HG03045 (cell line): ENCODE results near the gene TGFA.

ENCODE experiments used
- ATAC-seq: cut with Tn5 transposase; IDR thresholded peaks from one replicate; pipeline ENCODE4 v1.9.1; 2021; ENCODE audit warnings: mild to moderate bottlenecking, moderate library complexity; ENCODE audit not compliant: unreplicated experiment

The TGFA gene

DNA sequence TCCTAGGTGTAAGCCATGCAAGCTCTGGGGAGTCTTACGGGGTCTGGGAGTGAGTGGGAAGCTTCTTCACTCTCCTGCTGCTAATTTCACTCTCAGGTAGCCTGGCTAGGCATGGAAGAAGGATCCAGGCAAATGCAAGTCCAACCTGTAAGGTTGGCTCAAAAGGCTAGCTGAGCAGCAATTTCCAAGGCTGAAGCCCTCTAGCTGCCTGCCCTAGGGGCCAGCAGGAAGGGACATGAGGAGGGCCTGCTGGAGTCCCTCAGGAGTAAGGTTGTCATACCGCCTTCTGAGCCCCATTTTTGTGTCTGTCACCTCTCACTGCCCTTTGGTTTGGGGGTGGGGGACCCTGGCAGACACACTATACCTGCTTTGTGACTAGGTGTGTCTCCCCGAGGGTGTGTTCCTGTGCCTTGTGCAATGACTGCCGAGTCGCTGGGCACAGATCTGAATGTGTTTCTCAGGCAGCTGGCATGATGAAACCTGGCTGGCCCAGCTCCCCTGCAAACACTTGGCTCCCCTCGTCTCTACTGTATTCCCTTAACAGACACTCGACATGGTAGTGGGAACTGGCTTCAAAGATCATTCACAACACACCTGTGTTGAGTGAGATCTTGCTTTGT, 127.8 kb downstream of the TGFA start:
- no peak for ATAC-seq

DNA sequence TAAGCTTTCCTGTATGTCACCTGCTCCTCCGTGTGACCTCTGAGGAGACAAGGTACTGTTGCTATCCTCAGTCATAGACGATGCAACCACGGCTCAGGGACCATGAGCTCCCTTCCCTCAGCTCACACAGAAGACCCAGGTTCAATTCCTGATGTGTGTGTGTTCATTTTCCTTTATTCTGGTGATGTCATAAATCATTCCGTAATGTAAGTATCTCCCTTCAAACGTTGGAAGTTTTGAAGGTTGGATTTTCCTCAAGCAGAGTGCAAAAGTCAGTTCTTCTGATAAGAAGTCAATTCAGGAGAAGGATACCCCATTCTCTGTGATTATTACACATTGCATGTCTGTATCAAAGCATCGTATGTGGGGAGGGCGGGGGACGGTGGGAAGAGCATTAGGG, 132.9 kb downstream of the TGFA start:
- no peak for ATAC-seq

DNA sequence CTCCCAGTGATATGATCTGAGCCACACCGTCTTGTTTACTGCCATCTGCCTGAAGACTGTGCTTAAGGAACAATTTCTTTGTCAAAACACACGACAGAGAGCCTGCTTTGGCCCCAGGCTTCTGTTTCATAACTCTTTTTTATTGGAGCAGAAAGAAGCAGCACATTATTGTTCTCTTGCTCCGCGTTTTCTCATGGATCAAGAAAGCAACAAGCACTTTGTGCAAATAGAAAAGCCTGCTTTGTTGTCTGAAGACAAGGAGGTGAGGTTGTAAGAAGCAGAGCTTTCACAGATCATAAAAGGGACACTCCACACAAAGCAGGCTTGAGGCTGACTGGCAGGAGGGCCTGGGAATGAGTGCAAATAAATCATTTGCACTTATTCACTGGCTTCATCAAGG, 133.5 kb downstream of the TGFA start:
- no peak for ATAC-seq

DNA sequence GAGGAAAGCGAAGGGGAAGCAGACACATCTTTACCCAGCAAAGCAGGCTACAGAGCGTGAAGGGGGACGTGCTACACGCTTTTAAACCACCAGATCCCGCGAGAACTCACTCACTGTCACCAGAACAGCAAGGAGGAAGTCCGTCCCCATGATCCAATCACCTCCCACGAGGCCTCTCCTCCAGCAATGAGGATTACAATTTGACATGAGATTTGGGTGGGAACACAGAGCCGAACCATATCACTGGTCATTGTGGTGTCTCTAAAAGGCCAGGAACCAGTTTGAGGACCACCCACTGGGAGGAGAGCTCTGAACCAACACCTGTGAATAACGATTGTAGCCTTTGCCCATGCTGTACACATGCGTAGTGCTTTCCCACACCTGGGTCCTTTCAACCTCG, 135.1 kb downstream of the TGFA start:
- ATAC-seq: no peak

DNA sequence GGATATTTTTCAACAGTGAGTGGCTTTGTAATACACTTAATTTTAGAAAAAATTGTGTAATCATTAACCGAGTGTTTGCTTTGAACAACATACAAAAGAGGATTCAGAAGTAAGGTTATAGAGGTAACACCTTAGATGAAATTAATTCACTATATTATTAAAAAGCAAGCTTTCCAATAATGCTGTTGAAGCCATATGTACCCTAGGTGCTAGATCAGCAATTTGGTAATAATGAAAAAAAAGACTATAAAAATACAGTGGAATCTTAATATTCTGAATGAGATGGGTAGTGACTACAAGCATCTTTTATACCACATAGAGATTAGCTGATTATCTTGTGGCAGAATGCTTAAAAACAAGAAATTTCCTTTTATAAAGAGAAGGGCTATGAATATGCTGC, 136.6 kb downstream of the TGFA start:
- no peak for ATAC-seq

DNA sequence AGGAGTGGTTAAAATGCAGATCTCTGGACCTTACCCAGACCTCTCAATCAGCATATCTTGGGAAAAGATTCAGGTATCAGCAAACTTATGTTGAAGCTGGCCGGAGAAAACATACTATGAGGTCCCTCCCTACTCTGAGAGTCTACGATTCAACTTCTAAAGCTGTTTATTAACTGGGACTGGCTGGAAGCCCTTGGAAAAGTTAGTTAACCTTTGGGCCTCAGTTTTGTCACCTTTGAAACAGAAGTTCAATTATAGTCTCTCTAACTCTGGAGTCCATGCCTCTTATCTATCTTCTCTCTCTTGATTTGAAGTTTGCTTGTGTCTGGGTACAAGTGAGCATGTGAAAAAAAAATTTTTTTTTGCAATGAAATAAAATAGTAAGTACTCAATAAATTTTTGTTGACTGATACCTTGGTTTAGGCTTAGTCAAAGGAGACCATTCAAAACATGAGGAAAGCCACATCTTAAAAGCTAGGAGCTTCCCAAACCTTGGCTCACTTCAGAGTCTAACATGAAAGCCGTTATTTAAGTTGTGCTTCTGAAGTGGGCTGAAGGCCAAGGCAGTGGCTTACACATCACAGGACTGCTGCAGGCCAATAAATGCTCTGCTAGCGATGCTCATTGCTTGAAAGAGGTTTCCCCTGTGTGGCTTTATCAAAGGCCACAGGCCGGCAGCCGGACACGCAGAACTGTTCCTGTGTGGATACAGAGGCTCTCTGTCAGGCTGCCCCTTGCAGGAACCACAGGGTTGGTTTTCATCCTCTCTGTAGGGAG, 141.1 kb downstream of the TGFA start:
- ATAC-seq: no peak

DNA sequence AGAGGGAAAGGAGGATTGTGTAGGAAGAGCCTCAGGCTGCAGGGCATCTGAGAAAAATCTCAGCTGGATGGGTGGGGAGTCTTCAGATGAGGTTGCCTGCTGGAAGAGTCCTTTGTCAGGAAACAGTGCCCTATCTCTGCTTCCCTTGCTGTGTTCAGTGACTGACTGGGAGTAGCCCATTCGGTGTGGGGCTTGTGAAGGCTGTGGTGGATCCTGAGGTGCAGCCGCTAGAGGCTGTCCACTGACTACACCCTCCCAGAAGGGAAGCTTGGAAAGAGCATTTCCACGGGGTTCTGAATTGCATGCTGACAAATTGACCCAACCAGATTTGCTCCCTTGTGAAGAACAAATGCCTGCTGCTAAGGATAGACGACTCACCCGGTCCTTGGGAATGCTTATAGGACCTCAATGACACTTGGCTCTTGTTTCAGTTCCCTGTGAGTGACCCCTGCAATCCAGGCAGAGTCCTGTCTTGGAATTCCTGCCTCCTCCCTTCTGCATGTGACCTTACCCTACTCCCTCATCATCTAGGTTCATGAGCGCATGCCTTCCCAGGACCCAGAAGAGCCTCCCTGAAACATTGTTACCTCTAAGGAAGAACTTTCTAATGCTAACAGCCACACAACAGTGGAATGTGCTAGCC, 142.0 kb downstream of the TGFA start:
- no peak for ATAC-seq

DNA sequence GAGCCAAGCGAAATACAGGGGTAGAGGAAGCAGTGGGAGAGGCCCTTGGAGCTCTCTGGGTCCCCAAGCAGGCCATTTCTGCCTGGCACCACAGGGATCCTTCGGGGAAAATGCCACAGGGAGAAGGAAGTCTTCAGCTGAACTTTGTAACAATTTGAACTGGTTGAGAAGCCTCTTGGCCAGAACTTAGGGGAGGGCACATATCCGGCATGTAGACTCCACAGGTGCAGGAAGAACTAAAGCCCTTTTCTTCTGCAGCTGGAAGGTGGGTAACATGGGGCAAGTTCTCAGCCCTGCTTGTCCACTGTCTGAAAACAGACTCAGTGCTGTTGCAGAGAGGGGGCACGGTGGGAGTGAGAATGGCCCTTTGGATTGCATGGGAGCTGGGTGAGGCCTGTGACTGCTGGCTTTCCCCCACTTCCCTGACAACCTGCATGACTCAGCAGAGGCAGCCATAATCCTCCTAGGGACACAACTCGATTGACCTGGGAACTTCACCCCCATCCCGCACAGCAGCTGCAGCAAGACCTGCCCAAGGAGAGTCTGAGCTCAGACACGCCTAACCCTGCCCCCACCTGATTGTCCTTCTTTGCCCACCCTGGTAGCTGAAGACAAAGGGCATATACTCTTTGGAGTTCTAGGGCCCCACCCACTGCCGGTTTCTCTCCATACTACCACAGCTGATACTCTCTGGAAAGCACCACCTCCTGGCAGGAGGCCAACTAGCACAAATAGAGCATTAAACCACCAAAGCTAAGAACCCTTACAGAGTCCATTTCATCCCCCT, 150.2 kb downstream of the TGFA start:
- ATAC-seq: no peak

DNA sequence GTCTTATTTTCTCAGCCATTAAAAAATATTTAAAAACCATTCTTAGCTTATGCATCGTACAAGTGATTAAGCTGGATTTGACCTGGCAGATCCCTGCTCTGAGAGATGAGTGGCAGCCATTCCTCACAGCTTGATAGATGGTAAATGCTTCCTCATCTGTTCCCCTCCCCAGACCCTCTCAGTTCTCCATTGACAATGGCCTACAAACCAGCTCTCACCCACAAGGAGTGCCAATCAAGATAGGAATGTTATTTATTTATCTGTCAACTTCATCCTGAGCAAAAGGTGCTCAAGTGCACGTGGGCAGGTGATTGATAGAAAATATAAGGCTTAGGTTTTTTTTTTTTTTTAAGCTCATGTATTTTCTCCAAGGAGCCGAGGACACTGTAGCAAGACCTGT, 153.1 kb downstream of the TGFA start:
- no peak for ATAC-seq

DNA sequence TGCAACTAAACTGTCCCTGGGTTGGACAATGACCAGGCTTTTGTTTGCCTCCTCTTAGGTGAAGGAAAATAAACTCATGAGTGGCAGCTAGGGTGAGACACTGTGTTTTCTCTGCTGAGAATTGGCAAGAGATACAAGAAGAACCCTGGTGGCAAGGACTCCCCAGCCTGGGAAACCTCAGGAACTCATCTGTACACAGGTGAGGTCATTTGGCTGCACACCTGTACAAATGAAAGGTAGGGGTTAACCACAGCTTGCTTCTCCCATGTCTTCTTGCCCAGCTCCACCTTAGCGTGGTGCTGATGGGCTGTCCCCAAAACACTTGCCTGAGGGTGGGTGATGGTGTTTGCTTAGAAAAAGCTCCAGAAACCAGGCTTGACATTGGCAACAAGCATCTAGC, 154.6 kb downstream of the TGFA start:
- ATAC-seq: no peak
